Neural cell (in vitro differentiated cells): ENCODE measurements around the gene CENPL. TPM values are rescaled to one million over a fixed set of nuclear protein-coding genes. Genes with fewer than 3 reads are reported as not detected.

Experiments
- H2AFZ ChIP-seq: fragments of 200-600, 300-800 bp; sonication (generic), shearing (Covaris generic); 2 replicates; pipeline ENCODE4 v1.6.0; 2014; ENCODE audit warnings: low read depth, mild to moderate bottlenecking, antibody characterized with exemption, low read length, moderate library complexity
- H3F3A ChIP-seq: fragments of 200-600 bp; shearing (Covaris generic); 2 replicates; pipeline ENCODE4 v1.6.1; 2016; ENCODE audit warnings: mild to moderate bottlenecking, moderate library complexity, mixed read lengths, antibody characterized with exemption, low read length; ENCODE audit not compliant: insufficient read depth, poor library complexity, severe bottlenecking
- H3K27ac ChIP-seq: fragments of 200-600, 300-800 bp; sonication (generic), shearing (Covaris generic); 2 replicates; pipeline ENCODE4 v1.5.1; 2014; ENCODE audit warnings: mild to moderate bottlenecking, low read length, moderate library complexity
- H3K27me3 ChIP-seq: fragments of 300-800, 200-600 bp; sonication (generic), shearing (Covaris generic); 2 replicates; pipeline ENCODE4 v1.6.0; 2014; ENCODE audit warnings: mild to moderate bottlenecking, low read depth, low read length, moderate library complexity; ENCODE audit not compliant: insufficient read depth
- H3K36me3 ChIP-seq: fragments of 300-800, 200-600 bp; sonication (generic), shearing (Covaris generic); 2 replicates; pipeline ENCODE4 v1.5.1; 2014; ENCODE audit warnings: mild to moderate bottlenecking, antibody characterized with exemption, low read length, moderate library complexity; ENCODE audit not compliant: insufficient read depth
- H3K4me2 ChIP-seq: fragments of 300-800, 200-600 bp; sonication (generic), shearing (Covaris generic); 2 replicates; pipeline ENCODE4 v1.6.0; 2014; ENCODE audit warnings: mild to moderate bottlenecking, low read length
- H3K4me3 ChIP-seq: fragments of 300-800, 200-600 bp; sonication (generic), shearing (Covaris generic); 2 replicates; pipeline ENCODE4 v1.5.1; 2014; ENCODE audit warnings: mild to moderate bottlenecking, low read length, moderate library complexity
- H3K79me2 ChIP-seq: fragments of 200-600 bp; shearing (Covaris generic); replicated peaks from 2 replicates; pipeline ENCODE4 v1.6.0; 2014; ENCODE audit warnings: mild to moderate bottlenecking, low read length, moderate library complexity; ENCODE audit not compliant: insufficient read depth
- H3K9ac ChIP-seq: fragments of 300-800, 200-600 bp; sonication (generic), shearing (Covaris generic); 2 replicates; pipeline ENCODE4 v1.6.1; 2016; ENCODE audit warnings: mild to moderate bottlenecking, low read length, mixed read lengths
- H3K9me2 ChIP-seq: fragments of 200-600 bp; shearing (Covaris generic); 2 replicates; pipeline ENCODE4 v1.6.1; 2016; ENCODE audit warnings: mild to moderate bottlenecking, low read length, mixed read lengths; ENCODE audit not compliant: insufficient read depth
- H3K9me3 ChIP-seq: fragments of 200-600, 300-800 bp; sonication (generic), shearing (Covaris generic); 2 replicates; pipeline ENCODE4 v1.6.1; 2016; ENCODE audit warnings: mild to moderate bottlenecking, mixed run types, low read length, moderate library complexity, mixed read lengths
- H4K20me1 ChIP-seq: fragments of 200-600 bp; shearing (Covaris generic); 2 replicates; pipeline ENCODE4 v1.6.1; 2016; ENCODE audit warnings: mild to moderate bottlenecking, mixed run types; ENCODE audit not compliant: insufficient read depth
- EP300 ChIP-seq: fragments of 450-650 bp; conservative IDR thresholded peaks from 2 replicates; pipeline ENCODE4 v1.6.1; 2014; ENCODE audit warnings: antibody characterized with exemption, mild to moderate bottlenecking, moderate library complexity; ENCODE audit not compliant: poor library complexity, severe bottlenecking
- EZH2 ChIP-seq: fragments of 200-600, 300-800 bp; shearing (Covaris generic), sonication (generic); IDR thresholded peaks from 2 replicates; pipeline ENCODE4 v1.6.1; 2014; ENCODE audit warnings: antibody characterized with exemption, low read length, borderline replicate concordance, mild to moderate bottlenecking; ENCODE audit not compliant: insufficient read depth, poor library complexity, severe bottlenecking
- MXI1 ChIP-seq: fragments of 450-650 bp; conservative IDR thresholded peaks from 2 replicates; pipeline ENCODE4 v1.6.1; 2014; ENCODE audit warnings: antibody characterized with exemption, mild to moderate bottlenecking; ENCODE audit not compliant: poor library complexity, severe bottlenecking
- POLR2AphosphoS5 ChIP-seq: IDR thresholded peaks from 2 replicates; pipeline ENCODE4 v1.6.1; 2012
- RAD21 ChIP-seq: fragments of 450-650 bp; conservative IDR thresholded peaks from 2 replicates; pipeline ENCODE4 v1.6.1; 2014; ENCODE audit warnings: antibody characterized with exemption, mild to moderate bottlenecking, moderate library complexity
- REST ChIP-seq: IDR thresholded peaks from 2 replicates; pipeline ENCODE4 v1.6.1; 2012; ENCODE audit warnings: borderline replicate concordance
- SMC3 ChIP-seq: fragments of 450-650 bp; conservative IDR thresholded peaks from 2 replicates; pipeline ENCODE4 v1.6.1; 2014; ENCODE audit warnings: antibody characterized with exemption, mild to moderate bottlenecking, moderate library complexity; ENCODE audit not compliant: poor library complexity
- TAF1 ChIP-seq: IDR thresholded peaks from 2 replicates; pipeline ENCODE4 v1.6.1; 2012; ENCODE audit warnings: low read depth
- polyA plus RNA-seq: library from polyadenylated mRNA; depleted of rRNA; stranded (reverse); fragments of >200 nt; gene quantifications from 2 replicates; pipeline ENCODE4 v1.2.3, GENCODE V29; 2014
- TF ChIP-seq, protein P1 (sequence below): fragments of 450-650 bp; IDR thresholded peaks from 2 replicates; pipeline ENCODE4 v1.5.1; 2014; ENCODE audit warnings: antibody characterized with exemption, mild to moderate bottlenecking, moderate library complexity; ENCODE audit not compliant: poor library complexity, severe bottlenecking

The CENPL gene
- polyA plus RNA-seq, 1 donor from 2014 or later = 6.4 TPM

DNA sequence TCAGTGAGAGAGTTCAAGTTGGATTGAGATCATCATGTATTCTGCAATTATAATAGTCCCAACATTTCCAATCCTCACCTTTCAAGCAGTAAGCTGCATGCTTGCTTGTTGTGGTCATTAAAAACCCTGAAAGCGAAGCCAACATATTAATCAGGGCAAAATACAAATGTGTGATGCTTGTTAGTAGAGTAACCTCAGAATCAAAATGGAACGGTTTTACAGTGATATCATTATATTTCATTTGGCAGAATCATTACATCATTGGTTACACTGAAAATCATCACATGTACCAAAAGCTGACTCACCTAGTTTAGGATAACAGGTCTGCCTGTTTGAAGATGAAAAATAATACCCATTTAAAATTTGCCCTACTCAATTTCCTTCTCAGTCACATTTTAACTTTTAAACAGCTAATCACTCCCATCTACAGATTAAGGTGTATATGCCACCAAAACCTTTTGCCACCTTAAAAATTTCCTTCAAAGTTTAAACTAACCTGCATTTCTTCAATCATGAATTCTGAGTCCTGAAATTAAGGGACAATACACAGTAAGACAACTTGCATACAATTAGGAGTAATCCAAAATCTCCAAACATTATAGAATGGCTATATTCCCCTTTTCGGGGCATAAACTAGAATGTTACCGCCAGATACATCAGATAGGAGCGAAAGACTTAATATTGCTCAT, 39.6 kb upstream of the CENPL start:
- Histone ChIP-seq H3K79me2 (peaks cover 21% of the 10 kb centered on the region), H4K20me1 (no peaks in the 10 kb centered on the region), H3K4me2 (no peak overlapping the region), H2AFZ (no peak overlapping the region), H3K36me3 (peaks cover 6% of the 10 kb centered on the region), H3K9ac (no peak overlapping the region), H3K27ac (no peak overlapping the region), H3K4me3 (peak overlapping the region; percentile 12), H3K27me3 (no peaks in the 10 kb centered on the region), H3K9me3 (no peaks in the 10 kb centered on the region), H3F3A (peaks cover 7% of the 10 kb centered on the region), H3K9me2 (no peaks in the 10 kb centered on the region)
- no peak for TF ChIP-seq MXI1
- no peak for TF ChIP-seq POLR2AphosphoS5
- TF ChIP-seq EZH2 = no peak
- no peak for TF ChIP-seq EP300
- TF ChIP-seq, protein P1, sequence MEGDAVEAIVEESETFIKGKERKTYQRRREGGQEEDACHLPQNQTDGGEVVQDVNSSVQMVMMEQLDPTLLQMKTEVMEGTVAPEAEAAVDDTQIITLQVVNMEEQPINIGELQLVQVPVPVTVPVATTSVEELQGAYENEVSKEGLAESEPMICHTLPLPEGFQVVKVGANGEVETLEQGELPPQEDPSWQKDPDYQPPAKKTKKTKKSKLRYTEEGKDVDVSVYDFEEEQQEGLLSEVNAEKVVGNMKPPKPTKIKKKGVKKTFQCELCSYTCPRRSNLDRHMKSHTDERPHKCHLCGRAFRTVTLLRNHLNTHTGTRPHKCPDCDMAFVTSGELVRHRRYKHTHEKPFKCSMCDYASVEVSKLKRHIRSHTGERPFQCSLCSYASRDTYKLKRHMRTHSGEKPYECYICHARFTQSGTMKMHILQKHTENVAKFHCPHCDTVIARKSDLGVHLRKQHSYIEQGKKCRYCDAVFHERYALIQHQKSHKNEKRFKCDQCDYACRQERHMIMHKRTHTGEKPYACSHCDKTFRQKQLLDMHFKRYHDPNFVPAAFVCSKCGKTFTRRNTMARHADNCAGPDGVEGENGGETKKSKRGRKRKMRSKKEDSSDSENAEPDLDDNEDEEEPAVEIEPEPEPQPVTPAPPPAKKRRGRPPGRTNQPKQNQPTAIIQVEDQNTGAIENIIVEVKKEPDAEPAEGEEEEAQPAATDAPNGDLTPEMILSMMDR = no peak
- TF ChIP-seq RAD21 = no peak
- no peak for TF ChIP-seq SMC3
- TF ChIP-seq REST = no peak
- TF ChIP-seq TAF1 = no peak

GRCh38 chr1:173863224-173864161, 38.8 kb upstream of the CENPL start:
- Histone ChIP-seq H3K4me3 (no peak overlapping the region), H3K79me2 (peaks cover 21% of the 10 kb centered on the region), H3K9ac (no peak overlapping the region), H3K27me3 (no peaks in the 10 kb centered on the region), H3F3A (peaks cover 7% of the 10 kb centered on the region), H3K4me2 (no peak overlapping the region), H3K27ac (no peak overlapping the region), H4K20me1 (no peaks in the 10 kb centered on the region), H3K9me2 (no peaks in the 10 kb centered on the region), H3K9me3 (no peaks in the 10 kb centered on the region), H2AFZ (no peak overlapping the region), H3K36me3 (peaks cover 6% of the 10 kb centered on the region)
- TF ChIP-seq RAD21 = no peak
